Activated CD8-positive, alpha-beta memory T cell treated with anti-CD3 and anti-CD28 coated beads for 36 hours (primary cell): ENCODE data around the gene CFI. TPM values are rescaled to one million over a fixed set of nuclear protein-coding genes. Genes with fewer than 3 reads are reported as not detected.
"Not testable (repeated sequence)": the region's sequence is repeated elsewhere in the genome, so short reads cannot be mapped to it uniquely, and the experiment has no call there.

Experiments used
- CTCF ChIA-PET: fragments of 350-600 bp; sonication (Branson Sonifier 250); formaldehyde crosslinking; loops from one replicate; lab custom pipeline; 2021; ENCODE audit warnings: antibody characterized with exemption; lab: Charles Lee
- POLR2A ChIA-PET: fragments of 350-600 bp; sonication (Branson Sonifier 250); formaldehyde crosslinking; loops from one replicate; lab custom pipeline; 2021; ENCODE audit warnings: antibody characterized with exemption; lab: Charles Lee
- total RNA-seq, 2 experiments: library from RNA; stranded (reverse); gene quantifications; one replicate each; pipeline ENCODE4 v1.2.3, GENCODE V29; 2021

Gene CFI
- total RNA-seq, 2 experiments from 2014 or later, result 0.17 TPM; not detected in 1

- ChIA-PET CTCF (interaction anchor here (0.5 to 1.3 kb wide), 3 partner anchors 371 to 444 kb away, joined by 3 to 4 read pairs (median 3); partner anchors contain the start of gene SEC24B), POLR2A (no interaction called here)
These were observed 2.2 kb upstream of the CFI start for GRCh38 chr4:109803924-109804571.

- POLR2A ChIA-PET, result no interaction called here
- CTCF ChIA-PET, result no interaction called here
These were observed 555 bp downstream of the CFI start for GRCh38 chr4:109801099-109801789.

GRCh38 chr4:109798866-109799265, 2.9 kb downstream of the CFI start:
- CTCF ChIA-PET, result no interaction called here
- POLR2A ChIA-PET, result no interaction called here

GRCh38 chr4:109795059-109795458, 6.7 kb downstream of the CFI start:
- ChIA-PET CTCF (interaction anchor here (0.6 kb wide), 1 partner anchor 1029 kb away, joined by 5 read pairs; no protein-coding TSS in a partner anchor), POLR2A (no interaction called here)

- POLR2A ChIA-PET, result no interaction called here
These were observed 14.0 kb downstream of the CFI start for GRCh38 chr4:109787807-109788206.

GRCh38 chr4:109786846-109787245, 15.0 kb downstream of the CFI start:
- ChIA-PET POLR2A (no interaction called here), CTCF (no interaction called here)

More at GRCh38 chr4:109787807-109788206, 14.0 kb downstream of the CFI start:
- CTCF ChIA-PET, result no interaction called here

GRCh38 chr4:109782092-109782491, 19.7 kb downstream of the CFI start:
- POLR2A ChIA-PET, CTCF ChIA-PET: not testable (repeated sequence)

- POLR2A ChIA-PET, result no interaction called here
- CTCF ChIA-PET, result no interaction called here
These were observed 36.9 kb downstream of the CFI start for GRCh38 chr4:109764789-109765402.

- POLR2A ChIA-PET, result no interaction called here
- CTCF ChIA-PET, result no interaction called here
These were observed 37.4 kb downstream of the CFI start for GRCh38 chr4:109764376-109764775.

GRCh38 chr4:109760682-109761081, 41.1 kb downstream of the CFI start:
- CTCF ChIA-PET, result no interaction called here
- POLR2A ChIA-PET, result no interaction called here

- POLR2A ChIA-PET, result interaction anchor here (0.6 kb wide), 1 partner anchor 409 kb away, joined by 5 read pairs; no protein-coding TSS in a partner anchor
- CTCF ChIA-PET, result no interaction called here
These were observed 46.1 kb downstream of the CFI start for GRCh38 chr4:109755656-109756055.

- CTCF ChIA-PET, result no interaction called here
- POLR2A ChIA-PET, result no interaction called here
These were observed 47.5 kb downstream of the CFI start for GRCh38 chr4:109754093-109754857.

- ChIA-PET POLR2A (no interaction called here), CTCF (no interaction called here)
These were observed 49.3 kb downstream of the CFI start for GRCh38 chr4:109752525-109752924.

- ChIA-PET POLR2A (no interaction called here), CTCF (no interaction called here)
These were observed 49.9 kb downstream of the CFI start for GRCh38 chr4:109751852-109752251.

GRCh38 chr4:109750652-109751244, 51.1 kb downstream of the CFI start:
- ChIA-PET CTCF (no interaction called here), POLR2A (no interaction called here)

- CTCF ChIA-PET, result no interaction called here
- POLR2A ChIA-PET, result no interaction called here
These were observed 52.3 kb downstream of the CFI start for GRCh38 chr4:109749388-109750082.

- ChIA-PET CTCF (no interaction called here), POLR2A (no interaction called here)
These were observed 53.7 kb downstream of the CFI start for GRCh38 chr4:109748114-109748513.

- CTCF ChIA-PET, result no interaction called here
- POLR2A ChIA-PET, result no interaction called here
These were observed 55.1 kb downstream of the CFI start for GRCh38 chr4:109746728-109747127.

- ChIA-PET CTCF (no interaction called here), POLR2A (no interaction called here)
These were observed 56.0 kb downstream of the CFI start for GRCh38 chr4:109745830-109746229.
